Trophoblast cell (in vitro differentiated cells and primary cell): Measurements from ENCODE around the gene RSBN1.
A peak's percentile ranks its signal among the peaks of the same experiment; 100 is the strongest.

ENCODE experiments used
- DNase-seq, 2 donors: peaks; one replicate each; pipeline ENCODE4 v3.0.0-alpha.2; 2016
- H2AFZ ChIP-seq: 2 replicates; pipeline ENCODE4 v1.6.1; 2013; ENCODE audit warnings: low read length, moderate library complexity, mild to moderate bottlenecking; ENCODE audit not compliant: insufficient read depth, poor library complexity
- H2AK5ac ChIP-seq: 2 replicates; pipeline ENCODE4 v1.6.1; 2013; ENCODE audit warnings: mild to moderate bottlenecking, low read length
- H2BK120ac ChIP-seq: 2 replicates; pipeline ENCODE4 v1.6.1; 2013; ENCODE audit warnings: low read length, mild to moderate bottlenecking, moderate library complexity; ENCODE audit not compliant: insufficient read depth, poor library complexity
- H2BK12ac ChIP-seq: 2 replicates; pipeline ENCODE4 v1.6.1; 2013; ENCODE audit warnings: mild to moderate bottlenecking, low read length, moderate library complexity
- H2BK5ac ChIP-seq: 2 replicates; pipeline ENCODE4 v1.6.1; 2013; ENCODE audit warnings: low read length, low read depth, moderate library complexity, mild to moderate bottlenecking; ENCODE audit not compliant: poor library complexity
- H3K14ac ChIP-seq: 2 replicates; pipeline ENCODE4 v1.6.1; 2013; ENCODE audit warnings: mild to moderate bottlenecking, low read length
- H3K18ac ChIP-seq: 2 replicates; pipeline ENCODE4 v1.6.1; 2013; ENCODE audit warnings: mild to moderate bottlenecking, low read length
- H3K23ac ChIP-seq: 2 replicates; pipeline ENCODE4 v1.6.1; 2013; ENCODE audit warnings: low read length
- H3K27ac ChIP-seq: 2 replicates; pipeline ENCODE4 v1.5.1; 2013; ENCODE audit warnings: low read depth, mild to moderate bottlenecking, inconsistent platforms, low read length, moderate library complexity
- H3K27me3 ChIP-seq: 2 replicates; pipeline ENCODE4 v1.6.1; 2013; ENCODE audit warnings: inconsistent platforms, mild to moderate bottlenecking, low read length, moderate library complexity; ENCODE audit not compliant: insufficient read depth
- H3K36me3 ChIP-seq, 2 experiments: 1 replicate in 1 of 2; 2 replicates in 1 of 2; pipeline ENCODE4 v1.6.1; 2013; ENCODE audit warnings: low read length in 2 of 2, mild to moderate bottlenecking in 2 of 2, moderate library complexity in 1 of 2; ENCODE audit not compliant: insufficient read depth in 2 of 2, control insufficient read depth in 1 of 2
- H3K4ac ChIP-seq: 2 replicates; pipeline ENCODE4 v1.6.1; 2013; ENCODE audit warnings: low read depth, mild to moderate bottlenecking, low read length, moderate library complexity
- H3K4me1 ChIP-seq, 2 experiments: 1 replicate in 1 of 2; 2 replicates in 1 of 2; pipeline ENCODE4 v1.6.1; 2013; ENCODE audit warnings: low read length in 2 of 2, mild to moderate bottlenecking in 2 of 2, moderate library complexity in 1 of 2; ENCODE audit not compliant: insufficient read depth in 2 of 2, control insufficient read depth in 1 of 2
- H3K4me2 ChIP-seq: 2 replicates; pipeline ENCODE4 v1.6.1; 2013; ENCODE audit warnings: inconsistent platforms, mild to moderate bottlenecking, low read length, moderate library complexity
- H3K4me3 ChIP-seq: 2 replicates; pipeline ENCODE4 v1.5.1; 2013; ENCODE audit warnings: mild to moderate bottlenecking, low read depth, low read length, inconsistent platforms
- H3K79me1 ChIP-seq: one replicate; pipeline ENCODE4 v1.6.1; 2013; ENCODE audit warnings: low read length
- H3K79me2 ChIP-seq: 2 replicates; pipeline ENCODE4 v1.6.1; 2013; ENCODE audit warnings: low read length, mild to moderate bottlenecking; ENCODE audit not compliant: control insufficient read depth, insufficient read depth, poor library complexity
- H3K9ac ChIP-seq: 2 replicates; pipeline ENCODE4 v1.6.1; 2013; ENCODE audit warnings: mild to moderate bottlenecking, low read length
- H3K9me3 ChIP-seq: 2 replicates; pipeline ENCODE4 v1.6.1; 2013; ENCODE audit warnings: low read depth, mild to moderate bottlenecking, control low read depth, inconsistent platforms, low read length; ENCODE audit not compliant: insufficient read depth
- H4K12ac ChIP-seq: 2 replicates; pipeline ENCODE4 v1.6.1; 2013; ENCODE audit warnings: low read depth, mild to moderate bottlenecking, low read length, moderate library complexity
- H4K8ac ChIP-seq: 2 replicates; pipeline ENCODE4 v1.6.1; 2013; ENCODE audit warnings: low read depth, mild to moderate bottlenecking, low read length, moderate library complexity
- H4K91ac ChIP-seq: one replicate; pipeline ENCODE4 v1.6.1; 2013; ENCODE audit warnings: low read depth, mild to moderate bottlenecking, low read length, moderate library complexity
- WGBS: extraction: QIAGEN DNeasy Blood & Tissue Kit; methylation state at CpG from one replicate; pipeline ENCODE4 v1.1.7; 2013; ENCODE audit warnings: missing lambda C conversion rate; ENCODE audit not compliant: insufficient read length, insufficient coverage; ENCODE audit errors: extremely low coverage; 5-methylcytosine and 5-hydroxymethylcytosine counted together

RSBN1 gene

GRCh38 chr1:113802367-113803007 is 9.8 kb downstream of the RSBN1 start:
- no peaks in the 10 kb centered on the region for H3K9me3 ChIP-seq
- WGBS = no CpG with 5 or more reads among the region's 3 CpGs
- no peak overlapping the region for H3K9ac ChIP-seq
- H3K4me3 ChIP-seq = no peak overlapping the region
- no peak overlapping the region for H4K12ac ChIP-seq
- H3K4ac ChIP-seq = no peak overlapping the region
- no peak overlapping the region for H3K14ac ChIP-seq
- H3K18ac ChIP-seq = no peak overlapping the region
- H2BK5ac ChIP-seq = no peak overlapping the region
- no peak for DNase-seq
- H3K27me3 ChIP-seq = no peaks in the 10 kb centered on the region
- no peak overlapping the region for H2AK5ac ChIP-seq
- H3K79me1 ChIP-seq = no peaks in the 10 kb centered on the region
- no peak overlapping the region for H3K4me2 ChIP-seq
- H3K27ac ChIP-seq = no peak overlapping the region
- H3K4me1 ChIP-seq = peaks cover 2 to 3% of the 10 kb centered on the region in 2 experiments
- H4K8ac ChIP-seq = no peak overlapping the region
- no peak overlapping the region for H4K91ac ChIP-seq
- no peak overlapping the region for H3K23ac ChIP-seq
- peaks cover 0 to 2% of the 10 kb centered on the region in 2 experiments for H3K36me3 ChIP-seq
- H3K79me2 ChIP-seq = no peaks in the 10 kb centered on the region
- no peak overlapping the region for H2BK120ac ChIP-seq
- H2AFZ ChIP-seq = no peak overlapping the region
- no peak overlapping the region for H2BK12ac ChIP-seq

GRCh38 chr1:113800487-113800886 is 11.8 kb downstream of the RSBN1 start:
- no peak overlapping the region for H2BK12ac ChIP-seq
- H3K79me2 ChIP-seq = no peaks in the 10 kb centered on the region
- no peaks in the 10 kb centered on the region for H3K27me3 ChIP-seq
- no CpG with 5 or more reads among the region's 3 CpGs for WGBS
- H2AFZ ChIP-seq = no peak overlapping the region
- no peak overlapping the region for H4K91ac ChIP-seq
- no peak overlapping the region for H2BK5ac ChIP-seq
- no peaks in the 10 kb centered on the region for H3K9me3 ChIP-seq
- no peaks in the 10 kb centered on the region for H3K36me3 ChIP-seq
- no peak overlapping the region for H4K8ac ChIP-seq
- H3K4me2 ChIP-seq = no peak overlapping the region
- no peak overlapping the region for H3K4ac ChIP-seq
- H3K4me3 ChIP-seq = no peak overlapping the region
- peaks cover 2 to 3% of the 10 kb centered on the region in 2 experiments for H3K4me1 ChIP-seq
- H4K12ac ChIP-seq = no peak overlapping the region
- H3K9ac ChIP-seq = no peak overlapping the region
- DNase-seq = peak in 1 of 2 donors; percentile 33
- no peak overlapping the region for H3K18ac ChIP-seq
- no peak overlapping the region for H3K27ac ChIP-seq
- no peak overlapping the region for H2AK5ac ChIP-seq
- H3K23ac ChIP-seq = no peak overlapping the region
- H3K14ac ChIP-seq = no peak overlapping the region
- H2BK120ac ChIP-seq = no peak overlapping the region
- H3K79me1 ChIP-seq = no peaks in the 10 kb centered on the region

- H3K4me1 ChIP-seq = no peaks in the 10 kb centered on the region
- H3K14ac ChIP-seq = no peak overlapping the region
- H2BK12ac ChIP-seq = no peak overlapping the region
- H2AK5ac ChIP-seq = no peak overlapping the region
- no peaks in the 10 kb centered on the region for H3K36me3 ChIP-seq
- H4K8ac ChIP-seq = no peak overlapping the region
- H3K9ac ChIP-seq = no peak overlapping the region
- H3K27ac ChIP-seq = no peak overlapping the region
- H3K4ac ChIP-seq = no peak overlapping the region
- no peaks in the 10 kb centered on the region for H3K79me1 ChIP-seq
- H3K23ac ChIP-seq = no peak overlapping the region
- H3K18ac ChIP-seq = no peak overlapping the region
- H2AFZ ChIP-seq = no peak overlapping the region
- H3K27me3 ChIP-seq = no peaks in the 10 kb centered on the region
- H3K79me2 ChIP-seq = no peaks in the 10 kb centered on the region
- H3K4me3 ChIP-seq = no peak overlapping the region
- peak in 1 of 2 donors; percentile 9 for DNase-seq
- no peak overlapping the region for H2BK120ac ChIP-seq
- no peak overlapping the region for H4K12ac ChIP-seq
- no peaks in the 10 kb centered on the region for H3K9me3 ChIP-seq
- no peak overlapping the region for H2BK5ac ChIP-seq
- H4K91ac ChIP-seq = no peak overlapping the region
- no CpG with 5 or more reads among the region's 4 CpGs for WGBS
- H3K4me2 ChIP-seq = no peak overlapping the region
Measured at GRCh38 chr1:113797472-113797871, 14.8 kb downstream of the RSBN1 start.

DNA sequence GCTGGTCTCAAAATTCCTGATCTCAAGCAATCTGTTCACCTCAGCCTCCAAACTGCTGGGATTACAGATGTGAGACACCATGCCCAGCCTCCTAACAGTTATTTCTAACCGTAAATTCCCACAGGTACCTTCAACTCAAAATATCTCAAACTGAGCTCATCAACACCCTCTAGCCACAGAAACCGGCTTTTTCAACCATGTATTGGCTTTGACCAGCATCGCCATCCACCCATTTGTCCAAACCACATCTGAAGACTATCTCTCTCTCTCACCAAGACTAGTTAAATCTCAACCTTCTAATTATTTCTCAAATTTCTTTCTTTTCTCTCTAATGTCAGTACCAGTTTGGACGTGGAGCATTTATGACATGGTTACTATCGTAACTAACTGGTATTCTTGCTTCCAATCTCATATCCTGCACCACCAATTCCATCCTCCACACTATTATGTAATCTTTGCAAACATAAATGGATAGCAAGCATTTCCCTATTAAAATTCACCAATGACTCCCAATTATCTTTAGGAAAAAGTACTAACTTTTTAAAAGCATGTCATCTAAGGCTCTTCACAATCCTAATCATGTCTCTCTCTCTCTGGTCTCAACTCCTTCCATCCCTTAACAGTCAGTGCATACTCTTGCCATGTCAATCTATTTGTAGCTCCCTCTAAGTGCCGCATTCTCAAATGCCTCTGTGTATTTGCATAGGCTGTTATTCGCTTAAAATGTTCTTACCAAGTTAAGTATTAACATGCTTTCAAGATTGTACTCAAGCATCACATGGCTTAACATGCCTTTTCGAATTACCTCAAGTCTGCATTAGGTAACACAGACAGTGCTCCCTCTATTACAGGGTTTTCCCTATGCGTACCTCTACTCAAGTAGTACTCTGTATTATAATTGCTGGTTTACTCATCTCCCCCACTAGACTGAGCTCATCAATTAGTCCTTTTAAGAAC is 18.1 kb downstream of the RSBN1 start:
- H3K27me3 ChIP-seq = no peaks in the 10 kb centered on the region
- no peak overlapping the region for H2BK120ac ChIP-seq
- no peaks in the 10 kb centered on the region for H3K4me1 ChIP-seq

More for the DNA sequence above, 18.1 kb downstream of the RSBN1 start:
- H2AK5ac ChIP-seq = no peak overlapping the region
- H3K4me2 ChIP-seq = no peak overlapping the region
- H3K4me3 ChIP-seq = no peak overlapping the region
- H3K79me2 ChIP-seq = no peaks in the 10 kb centered on the region
- H3K36me3 ChIP-seq = peaks cover 0 to 2% of the 10 kb centered on the region in 2 experiments
- no peak overlapping the region for H2BK12ac ChIP-seq
- no CpG with 5 or more reads among the region's 9 CpGs for WGBS
- H3K9ac ChIP-seq = no peak overlapping the region
- no peak overlapping the region for H3K23ac ChIP-seq
- no peak overlapping the region for H3K14ac ChIP-seq
- no peak overlapping the region for H4K8ac ChIP-seq
- no peak overlapping the region for H3K27ac ChIP-seq
- H4K91ac ChIP-seq = no peak overlapping the region
- no peak for DNase-seq
- H4K12ac ChIP-seq = no peak overlapping the region
- no peak overlapping the region for H3K4ac ChIP-seq
- no peak overlapping the region for H2BK5ac ChIP-seq
- H3K9me3 ChIP-seq = no peaks in the 10 kb centered on the region
- no peak overlapping the region for H2AFZ ChIP-seq
- H3K79me1 ChIP-seq = no peaks in the 10 kb centered on the region
- no peak overlapping the region for H3K18ac ChIP-seq
